Panc1 (cell line): ENCODE measurements around the gene VIT.

Experiments
- CTCF ChIP-seq: fragments of 450-650 bp; IDR thresholded peaks from 2 replicates; pipeline ENCODE4 v1.5.1; 2017; ENCODE audit warnings: mild to moderate bottlenecking
- REST ChIP-seq, 2 experiments: IDR thresholded peaks; 2 replicates each; pipeline ENCODE4 v1.6.1; 2011 to 2012; ENCODE audit warnings: low read depth in 2 of 2, control low read depth in 1 of 2, low read length in 1 of 2, mild to moderate bottlenecking in 1 of 2, moderate library complexity in 1 of 2; ENCODE audit not compliant: insufficient read depth in 1 of 2

GRCh38 chr2:36682562-36682961 is 13.9 kb upstream of the VIT start:
- TF ChIP-seq REST (IDR thresholded peaks at IDR 0.05; ENCODE audit: insufficient read depth in 1 of 2, low read depth in 2 of 2, low read length in 1 of 2) (no peak), CTCF (no peak)
